HCT116 (cell line): ENCODE results near the gene MICAL3.

ENCODE experiments used
- CTCF ChIP-seq, 3 experiments: fragments of 200-600 bp in 1 of 3; sonication (generic) in 1 of 3; IDR thresholded peaks in 2 of 3; conservative IDR thresholded peaks in 1 of 3; 2 replicates each; pipeline ENCODE4 v1.5.1; 2012 to 2017; ENCODE audit warnings: low read depth in 2 of 3, low read length in 2 of 3, antibody characterized with exemption in 1 of 3, borderline replicate concordance in 1 of 3, control low read depth in 1 of 3, mild to moderate bottlenecking in 1 of 3, mixed read lengths in 1 of 3, mixed run types in 1 of 3, moderate library complexity in 1 of 3; ENCODE audit not compliant: insufficient read depth in 1 of 3
- RAD21 ChIP-seq: IDR thresholded peaks from 2 replicates; pipeline ENCODE4 v1.6.1; 2012; ENCODE audit warnings: low read depth, mild to moderate bottlenecking

GRCh38 chr22:17948101-17948500 lies 76.3 kb downstream of the MICAL3 start:
- TF ChIP-seq CTCF (IDR thresholded peaks at IDR 0.05 in 2 of 3, conservative IDR thresholded peaks at IDR 0.05 in 1 of 3; ENCODE audit: borderline replicate concordance in 1 of 3, insufficient read depth in 1 of 3, low read depth in 2 of 3, low read length in 2 of 3) (no peak), RAD21 (no peak)
